HCT116 (cell line): ENCODE data around the gene SNED1. TPM values are rescaled to one million over a fixed set of nuclear protein-coding genes. Genes with fewer than 3 reads are reported as not detected.

Experiments
- ATAC-seq: fragments of 200-7000 bp; cut with Tn5 transposase; 2 replicates; pipeline ENCODE4 v1.9.1; 2020; ENCODE audit warnings: mild to moderate bottlenecking, moderate library complexity
- BruUV-seq: library from RNA; stranded (reverse); fragments of 400-500 nt; replicated peaks from 2 replicates; lab custom pipeline; 2021; lab: Mats Ljungman, UMichigan
- CTCF ChIA-PET: fragments of 300-600 bp; sonication (Branson Sonifier 250); formaldehyde crosslinking; loops from one replicate; lab custom pipeline; 2021; ENCODE audit warnings: antibody characterized with exemption; lab: Charles Lee
- POLR2A ChIA-PET: fragments of 300-600, 350-600 bp; sonication (Branson Sonifier 250); formaldehyde crosslinking; loops from one replicate; lab custom pipeline; 2021; ENCODE audit warnings: antibody characterized with exemption; lab: Charles Lee
- RAD21 ChIA-PET, 2 experiments: fragments of 300-600 bp; sonication (Branson Sonifier 250); formaldehyde crosslinking; loops; one replicate each; lab custom pipeline; 2023; ENCODE audit warnings: low total read pairs in 2 of 2; ENCODE audit not compliant: uncharacterized antibody in 2 of 2, unreplicated experiment in 2 of 2, low non-redundant PET in 1 of 2; lab: Charles Lee
- DNase-seq: peaks from one replicate; pipeline ENCODE4 v3.0.0-alpha.2; 2010; ENCODE audit warnings: low read depth, low spot score
- H2AFZ ChIP-seq: fragments of 200-600 bp; shearing (Covaris generic), sonication (generic); 2 replicates; pipeline ENCODE4 v1.6.1; 2017; ENCODE audit warnings: low read depth, mixed run types, mixed read lengths, antibody characterized with exemption, low read length; ENCODE audit not compliant: poor library complexity, severe bottlenecking
- H3K27ac ChIP-seq: 2 replicates; pipeline ENCODE4 v1.5.1; 2012; ENCODE audit warnings: low read depth, low read length
- H3K27me3 ChIP-seq: fragments of 200-600 bp; sonication (generic); 2 replicates; pipeline ENCODE4 v1.6.1; 2016; ENCODE audit warnings: mixed run types, low read length, mixed read lengths; ENCODE audit not compliant: insufficient read depth
- H3K36me3 ChIP-seq, 2 experiments: fragments of 200-500 bp in 1 of 2; fragments of 200-600 bp in 1 of 2; sonication (Bioruptor generic) in 1 of 2; sonication (generic) in 1 of 2; 2 replicates each; pipeline versions ENCODE4 v1.5.1 to v1.6.1; 2014 to 2016; ENCODE audit warnings: low read length in 2 of 2, inconsistent platforms in 1 of 2, mixed read lengths in 1 of 2, mixed run types in 1 of 2; ENCODE audit not compliant: insufficient read depth in 2 of 2, control insufficient read depth in 1 of 2
- H3K4me1 ChIP-seq, 2 experiments: fragments of 200-600 bp in 1 of 2; sonication (generic) in 1 of 2; 2 replicates each; pipeline versions ENCODE4 v1.5.1 to v1.6.1; 2012 to 2017; ENCODE audit warnings: low read length in 2 of 2, inconsistent platforms in 1 of 2, mild to moderate bottlenecking in 1 of 2, mixed read lengths in 1 of 2, mixed run types in 1 of 2, moderate library complexity in 1 of 2; ENCODE audit not compliant: insufficient read depth in 2 of 2, control insufficient read depth in 1 of 2
- H3K4me2 ChIP-seq: fragments of 200-600 bp; sonication (generic); 2 replicates; pipeline ENCODE4 v1.6.1; 2017; ENCODE audit warnings: mixed run types, low read length, mixed read lengths
- H3K4me3 ChIP-seq, 2 experiments: fragments of 200-600 bp in 1 of 2; sonication (generic) in 1 of 2; replicated peaks in 1 of 2; 2 replicates each; pipeline ENCODE4 v1.5.1; 2011 to 2016; ENCODE audit warnings: low read length in 2 of 2, control low read depth in 1 of 2, low read depth in 1 of 2, mild to moderate bottlenecking in 1 of 2, mixed read lengths in 1 of 2, mixed run types in 1 of 2
- H3K79me2 ChIP-seq: fragments of 200-600 bp; sonication (generic); 2 replicates; pipeline ENCODE4 v1.6.1; 2017; ENCODE audit warnings: mild to moderate bottlenecking, mixed run types, low read length, moderate library complexity, mixed read lengths; ENCODE audit not compliant: insufficient read depth
- H3K9ac ChIP-seq: fragments of 200-600 bp; sonication (generic); 2 replicates; pipeline ENCODE4 v1.6.1; 2016; ENCODE audit warnings: low read length, mixed read lengths
- H3K9me2 ChIP-seq: fragments of 200-600 bp; sonication (generic), shearing (Covaris generic); 2 replicates; pipeline ENCODE4 v1.6.1; 2017; ENCODE audit warnings: mixed run types, mild to moderate bottlenecking, moderate library complexity; ENCODE audit not compliant: insufficient read depth
- H3K9me3 ChIP-seq, 2 experiments: fragments of 200-500 bp in 1 of 2; fragments of 200-600 bp in 1 of 2; sonication (Bioruptor generic) in 1 of 2; sonication (generic) in 1 of 2; 2 replicates each; pipeline ENCODE4 v1.6.1; 2014 to 2017; ENCODE audit warnings: low read length in 2 of 2, mixed read lengths in 2 of 2, inconsistent platforms in 1 of 2, low read depth in 1 of 2, mild to moderate bottlenecking in 1 of 2, mixed run types in 1 of 2, moderate library complexity in 1 of 2; ENCODE audit not compliant: control insufficient read depth in 1 of 2, insufficient read depth in 1 of 2
- H4K20me1 ChIP-seq: fragments of 200-600 bp; sonication (generic), shearing (Covaris generic); 2 replicates; pipeline ENCODE4 v1.6.1; 2017; ENCODE audit warnings: mixed run types, mild to moderate bottlenecking, moderate library complexity; ENCODE audit not compliant: insufficient read depth
- CBX3 ChIP-seq: IDR thresholded peaks from 2 replicates; pipeline ENCODE4 v1.6.1; 2012; ENCODE audit warnings: low read depth
- EZH2phosphoT487 ChIP-seq: fragments of 200-600 bp; IDR thresholded peaks from 2 replicates; pipeline ENCODE4 v1.6.1; 2018; ENCODE audit warnings: antibody characterized with exemption, borderline replicate concordance
- REST ChIP-seq: IDR thresholded peaks from 2 replicates; pipeline ENCODE4 v1.6.1; 2012; ENCODE audit warnings: low read depth
- TCF7L2 ChIP-seq: IDR thresholded peaks from 2 replicates; pipeline ENCODE4 v1.7.0; 2011; ENCODE audit warnings: borderline replicate concordance, inconsistent platforms; ENCODE audit not compliant: insufficient read depth, insufficient read length; ENCODE audit errors: extremely low read depth
- ZFX ChIP-seq: fragments of 450-650 bp; IDR thresholded peaks from 2 replicates; pipeline ENCODE4 v1.6.1; 2017
- intact Hi-C: fragments of 100-400 bp; cut with micrococcal nuclease; formaldehyde crosslinking; loops from 2 replicates; pipeline ENCODE4 v1.10.0; 2022
- total RNA-seq: library from RNA; stranded (reverse); gene quantifications from one replicate; pipeline ENCODE4 v1.2.1, GENCODE V29; 2021; ENCODE audit not compliant: unreplicated experiment
- TF ChIP-seq, protein P1 (sequence below): IDR thresholded peaks from 2 replicates; pipeline ENCODE4 v1.6.1; 2012

SNED1 gene
- total RNA-seq, 1 experiment from 2014 or later: 9.6 TPM

DNA sequence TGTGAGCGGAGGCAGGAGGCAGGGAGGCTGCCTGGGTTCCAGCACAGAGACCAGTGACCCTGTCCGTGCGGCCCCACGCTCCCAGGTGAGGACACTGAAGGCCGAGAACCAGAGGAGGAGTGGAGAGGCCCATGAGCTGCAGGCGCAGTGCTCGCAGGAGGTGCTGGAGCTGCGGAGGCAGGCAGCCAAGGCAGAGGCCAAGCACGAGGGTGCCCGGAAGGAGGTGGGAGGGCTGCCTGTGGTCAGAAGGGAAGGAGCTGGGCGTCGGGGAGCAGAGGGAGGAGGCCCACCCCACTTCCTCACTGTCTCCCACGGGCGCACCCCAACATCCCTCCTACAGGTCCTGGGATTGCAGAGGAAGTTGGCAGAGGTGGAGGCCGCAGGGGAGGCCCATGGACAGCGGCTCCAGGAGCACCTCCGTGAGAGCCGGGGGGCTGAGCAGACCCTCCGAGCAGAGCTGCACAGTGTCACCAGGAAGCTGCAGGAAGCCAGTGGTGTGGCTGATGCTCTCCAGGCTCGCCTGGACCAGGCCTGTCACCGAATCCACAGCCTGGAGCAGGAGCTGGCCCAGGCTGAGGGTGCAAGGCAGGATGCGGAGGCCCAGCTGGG lies 33.0 kb upstream of the SNED1 start:
- no peaks in the 10 kb centered on the region for H3K9me3 ChIP-seq
- H4K20me1 ChIP-seq: no peaks in the 10 kb centered on the region
- H3K27me3 ChIP-seq: no peaks in the 10 kb centered on the region
- no peaks in the 10 kb centered on the region for H3K79me2 ChIP-seq
- TF ChIP-seq, protein P1, sequence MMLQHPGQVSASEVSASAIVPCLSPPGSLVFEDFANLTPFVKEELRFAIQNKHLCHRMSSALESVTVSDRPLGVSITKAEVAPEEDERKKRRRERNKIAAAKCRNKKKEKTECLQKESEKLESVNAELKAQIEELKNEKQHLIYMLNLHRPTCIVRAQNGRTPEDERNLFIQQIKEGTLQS: no peak
- no peak for TF ChIP-seq ZFX
- TF ChIP-seq TCF7L2: no peak
- TF ChIP-seq REST: no peak
- TF ChIP-seq CBX3: no peak
- no peak for TF ChIP-seq EZH2phosphoT487
- DNase-seq: no peak
- no peak overlapping the region for H3K27ac ChIP-seq
- H3K9ac ChIP-seq: no peak overlapping the region
- POLR2A ChIA-PET: no interaction called here
- H2AFZ ChIP-seq: no peak overlapping the region
- no TSS peak for BruUV-seq
- CTCF ChIA-PET: no interaction called here
- no peaks in the 10 kb centered on the region for H3K4me1 ChIP-seq
- H3K4me2 ChIP-seq: no peak overlapping the region
- intact Hi-C loops: no loop called here
- no peak for ATAC-seq
- H3K36me3 ChIP-seq: no peaks in the 10 kb centered on the region
- H3K4me3 ChIP-seq: no peak overlapping the region
- no peaks in the 10 kb centered on the region for H3K9me2 ChIP-seq
- RAD21 ChIA-PET: no interaction called here
